HepG2 (cell line): ENCODE data around the gene SOX12. TPM values are rescaled to one million over a fixed set of nuclear protein-coding genes. Genes with fewer than 3 reads are reported as not detected.
A peak's percentile ranks its signal among the peaks of the same experiment; 100 is the strongest.

Experiments used
- ATAC-seq: fragments of 200-7000 bp; cut with Tn5 transposase; 3 replicates; pipeline ENCODE4 v1.9.1; 2020; ENCODE audit warnings: mild to moderate bottlenecking, moderate library complexity
- BruUV-seq: library from RNA; stranded (reverse); fragments of 400-500 nt; replicated peaks from 2 replicates; lab custom pipeline; 2021; lab: Mats Ljungman, UMichigan
- CTCF ChIA-PET: fragments of 300-600 bp; formaldehyde crosslinking; extraction: SDS; loops from one replicate; lab custom pipeline; 2021; ENCODE audit warnings: low total read pairs, inconsistent platforms, low intra/inter-chr PET ratio; lab: Yijun Ruan, JAX
- POLR2A ChIA-PET: fragments of 350-600 bp; sonication (Branson Sonifier 250); formaldehyde crosslinking; loops from one replicate; lab custom pipeline; 2020; ENCODE audit warnings: antibody characterized with exemption, inconsistent platforms; lab: Yijun Ruan, JAX
- DNase-seq: peaks from one replicate; pipeline ENCODE4 v3.0.0-alpha.2; 2015; ENCODE audit warnings: low spot score
- FAIRE-seq: peaks from 3 replicates; lab custom pipeline; 2011; peaks lifted over from hg19 to GRCh38; lab: Jason Lieb, UNC
- H2AFZ ChIP-seq: one replicate; pipeline ENCODE4 v1.6.1; 2011; ENCODE audit warnings: low read length, inconsistent platforms
- H3K27ac ChIP-seq: fragments of 300-600 bp; 3 replicates; pipeline ENCODE4 v1.8.0; 2011; ENCODE audit warnings: mixed run types, mild to moderate bottlenecking, mixed read lengths, low read length, inconsistent platforms; ENCODE audit not compliant: insufficient read depth; ENCODE audit errors: extremely low read length
- H3K27me3 ChIP-seq, 2 experiments: fragments of 200-600 bp in 1 of 2; 2 replicates in 1 of 2; 3 replicates in 1 of 2; pipeline versions ENCODE4 v1.6.0 to v1.8.0; 2011; ENCODE audit warnings: low read length in 2 of 2, mild to moderate bottlenecking in 2 of 2, moderate library complexity in 2 of 2, inconsistent platforms in 1 of 2; ENCODE audit not compliant: insufficient read depth in 2 of 2, control insufficient read depth in 1 of 2
- H3K36me3 ChIP-seq, 2 experiments: fragments of 200-600 bp in 1 of 2; replicated peaks in 1 of 2; 2 replicates in 1 of 2; 3 replicates in 1 of 2; pipeline versions ENCODE4 v1.5.1 to v1.8.0; 2011; ENCODE audit warnings: low read length in 2 of 2, inconsistent platforms in 1 of 2; ENCODE audit not compliant: insufficient read depth in 2 of 2, control insufficient read depth in 1 of 2
- H3K4me1 ChIP-seq: 2 replicates; pipeline ENCODE4 v1.5.1; 2012; ENCODE audit warnings: low read length, inconsistent platforms; ENCODE audit not compliant: insufficient read depth
- H3K4me2 ChIP-seq: 2 replicates; pipeline ENCODE4 v1.6.0; 2011; ENCODE audit warnings: low read depth, low read length, inconsistent platforms
- H3K4me3 ChIP-seq, 3 experiments: fragments of 200-600 bp in 1 of 3; sonication (generic), shearing (Covaris generic) in 1 of 3; replicated peaks in 1 of 3; 2 replicates each; pipeline ENCODE4 v1.5.1; 2011 to 2016; ENCODE audit warnings: low read length in 3 of 3, inconsistent platforms in 2 of 3, low read depth in 2 of 3, mild to moderate bottlenecking in 2 of 3, control low read depth in 1 of 3, mixed read lengths in 1 of 3; ENCODE audit not compliant: insufficient read depth in 1 of 3
- H3K79me2 ChIP-seq: one replicate; pipeline ENCODE4 v1.6.1; 2011; ENCODE audit warnings: low read length, inconsistent platforms; ENCODE audit not compliant: insufficient read depth
- H3K9ac ChIP-seq: 2 replicates; pipeline ENCODE4 v1.6.0; 2011; ENCODE audit warnings: mild to moderate bottlenecking, low read depth, low read length, inconsistent platforms; ENCODE audit not compliant: insufficient read depth
- H3K9me3 ChIP-seq: 2 replicates; pipeline ENCODE4 v1.5.1; 2012; ENCODE audit warnings: mild to moderate bottlenecking, low read length
- H4K20me1 ChIP-seq: 2 replicates; pipeline ENCODE4 v1.6.0; 2011; ENCODE audit warnings: inconsistent platforms, mild to moderate bottlenecking, low read length, moderate library complexity; ENCODE audit not compliant: insufficient read depth
- AGO2 ChIP-seq: fragments of 200-400 bp; formaldehyde crosslinking; optimal IDR thresholded peaks from 2 replicates; pipeline ENCODE3; 2017; ENCODE audit warnings: mild to moderate bottlenecking, low read depth, low read length, moderate library complexity
- EZH2 ChIP-seq: conservative IDR thresholded peaks from 2 replicates; pipeline ENCODE4 v1.6.1; 2012; ENCODE audit warnings: mild to moderate bottlenecking, low read depth, low read length, moderate library complexity
- GTF2F1 ChIP-seq: fragments of 150-350 bp; IDR thresholded peaks from 2 replicates; pipeline ENCODE4 v1.6.1; 2014; ENCODE audit warnings: low read length
- JUND ChIP-seq: sonication (generic); formaldehyde crosslinking; IDR thresholded peaks from 2 replicates; pipeline ENCODE4 v1.8.0; 2022; ENCODE audit warnings: mild to moderate bottlenecking, missing genetic modification reagents
- KLF15 ChIP-seq: sonication (generic); formaldehyde crosslinking; IDR thresholded peaks from 2 replicates; pipeline ENCODE4 v1.8.1; 2023; ENCODE audit warnings: borderline replicate concordance, mild to moderate bottlenecking, inconsistent platforms, missing genetic modification reagents, mixed read lengths
- NCOR1 ChIP-seq: fragments of 200-600 bp; sonication (generic); IDR thresholded peaks from 2 replicates; pipeline ENCODE4 v1.7.0; 2017; ENCODE audit warnings: antibody characterized with exemption, low read length, borderline replicate concordance
- NR2F1 ChIP-seq, 2 experiments: fragments of 450-650 bp in 1 of 2; formaldehyde crosslinking in 1 of 2; IDR thresholded peaks; 2 replicates each; pipeline versions ENCODE4 v1.5.0 to v1.6.1; 2016 to 2020; ENCODE audit warnings: mild to moderate bottlenecking in 1 of 2, missing compliant biosample characterization in 1 of 2, missing genetic modification reagents in 1 of 2, moderate library complexity in 1 of 2
- TAF1 ChIP-seq: sonication (generic); formaldehyde crosslinking; IDR thresholded peaks from 2 replicates; pipeline ENCODE4 v1.4.0; 2020; ENCODE audit warnings: missing genetic modification reagents
- U2AF1 ChIP-seq: fragments of 200-400 bp; formaldehyde crosslinking; optimal IDR thresholded peaks from 2 replicates; pipeline ENCODE3; 2017; ENCODE audit warnings: mild to moderate bottlenecking, low read depth, low read length
- ZNF224 ChIP-seq: sonication (generic); formaldehyde crosslinking; IDR thresholded peaks from 2 replicates; pipeline ENCODE4 v1.5.0; 2020; ENCODE audit warnings: mild to moderate bottlenecking, missing genetic modification reagents
- ZNF780A ChIP-seq: sonication (generic); formaldehyde crosslinking; IDR thresholded peaks from 2 replicates; pipeline ENCODE4 v1.8.0; 2022; ENCODE audit warnings: mild to moderate bottlenecking, missing genetic modification reagents, moderate library complexity
- WGBS: methylation state at CpG from one replicate; pipeline ENCODE4 v1.1.6; 2017; ENCODE audit warnings: low lambda C conversion rate; 5-methylcytosine and 5-hydroxymethylcytosine counted together
- in situ Hi-C: cut with HindIII; loops from 2 replicates; pipeline ENCODE4 v1.10.0; 2017; ENCODE audit warnings: low pct_unique_long_range_greater_than_20kb; ENCODE audit not compliant: extremely low pct_ligation_motif_present
- intact Hi-C: fragments of 100-400 bp; cut with micrococcal nuclease; formaldehyde crosslinking; loops from one replicate; pipeline ENCODE4 v1.10.0; 2022; ENCODE audit not compliant: unreplicated experiment
- polyA plus RNA-seq, 8 experiments: library from polyadenylated mRNA; depleted of rRNA in 3 of 8; stranded (reverse) in 7 of 8; unstranded in 1 of 8; fragments of >200 nt; fragmentation: Illumina TruSeq in 4 of 8; extraction: Trizol in 4 of 8; gene quantifications; 2 replicates each; pipeline versions ENCODE4 v1.2.1 to v1.2.3, GENCODE V29; 2011 to 2016; ENCODE audit warnings: low read depth in 4 of 8, missing spikeins in 1 of 8, mixed read lengths in 1 of 8; ENCODE audit not compliant: insufficient read depth in 1 of 8
- total RNA-seq, 5 experiments: library from RNA; depleted of rRNA; stranded (reverse); fragments of >200 nt; fragmentation: Illumina TruSeq; extraction: Trizol; gene quantifications; 2 replicates each; pipeline ENCODE4 v1.2.3, GENCODE V29; 2016; ENCODE audit warnings: low read depth in 1 of 5
- TF ChIP-seq, protein P1 (sequence below): sonication (generic); formaldehyde crosslinking; IDR thresholded peaks from 2 replicates; pipeline ENCODE4 v1.8.0; 2022; ENCODE audit warnings: missing genetic modification reagents, mild to moderate bottlenecking, moderate library complexity, borderline replicate concordance
- TF ChIP-seq, protein P2 (sequence below): sonication (generic); formaldehyde crosslinking; IDR thresholded peaks from 2 replicates; pipeline ENCODE4 v1.4.0; 2020; ENCODE audit warnings: missing genetic modification reagents, borderline replicate concordance

The SOX12 gene
- total and polyA plus RNA-seq, 2 of the 13 experiments (the other 11 are each of a cell fraction or from before 2014, with no cell fraction given): 10.0 to 18.7 TPM

GRCh38 chr20:327186-328026, 2.1 kb downstream of the SOX12 start:
- H2AFZ ChIP-seq: no peak overlapping the region
- no peaks in the 10 kb centered on the region for H3K9me3 ChIP-seq
- in situ Hi-C loops (no loop called here), intact Hi-C loops (no loop called here)
- ChIA-PET CTCF (interaction anchor here (0.8 kb wide), 1 partner anchor 60 kb away, joined by 3 read pairs; no protein-coding TSS in a partner anchor), POLR2A (interaction anchor here (4.7 to 8.3 kb wide), 3 partner anchors 19 to 27 kb away, joined by 90 to 107 read pairs (median 106); partner anchors contain the start of genes NRSN2 and ZCCHC3)
- peak overlapping the region; percentile 77 for H3K9ac ChIP-seq
- H3K4me2 ChIP-seq: peak overlapping the region; percentile 92
- TSS peak; percentile 45 for BruUV-seq
- H3K4me3 ChIP-seq: peak overlapping the region; percentile 62 to 96 (median 93)
- DNase-seq (peak; percentile 95), FAIRE-seq (no peak), ATAC-seq (peak; percentile 43)
- H4K20me1 ChIP-seq: peaks cover 37% of the 10 kb centered on the region
- H3K27ac ChIP-seq: peak overlapping the region; percentile 94
- H3K79me2 ChIP-seq: peaks cover 29% of the 10 kb centered on the region
- peaks cover 46% of the 10 kb centered on the region for H3K4me1 ChIP-seq
- H3K27me3 ChIP-seq: no peaks in the 10 kb centered on the region; a peak in 1 of 5 replicates
- peaks cover 4 to 9% of the 10 kb centered on the region in 2 experiments; a peak in 2 of 5 replicates for H3K36me3 ChIP-seq
- 13% methylated on average over 37 of the region's 47 CpGs for WGBS
- peak; percentile 11 for TF ChIP-seq U2AF1
- no peak for TF ChIP-seq GTF2F1
- no peak for TF ChIP-seq ZNF224 (CRISPR knock-in tag)
- peak; percentile 87; the same call in 1 of the 2 replicates for TF ChIP-seq KLF15 (CRISPR knock-in tag)
- no peak; the same call in 1 of the 2 replicates for TF ChIP-seq ZNF780A
- TF ChIP-seq JUND (CRISPR knock-in tag): peak; percentile 44; the same call in 1 of the 2 replicates
- TF ChIP-seq, protein P1, sequence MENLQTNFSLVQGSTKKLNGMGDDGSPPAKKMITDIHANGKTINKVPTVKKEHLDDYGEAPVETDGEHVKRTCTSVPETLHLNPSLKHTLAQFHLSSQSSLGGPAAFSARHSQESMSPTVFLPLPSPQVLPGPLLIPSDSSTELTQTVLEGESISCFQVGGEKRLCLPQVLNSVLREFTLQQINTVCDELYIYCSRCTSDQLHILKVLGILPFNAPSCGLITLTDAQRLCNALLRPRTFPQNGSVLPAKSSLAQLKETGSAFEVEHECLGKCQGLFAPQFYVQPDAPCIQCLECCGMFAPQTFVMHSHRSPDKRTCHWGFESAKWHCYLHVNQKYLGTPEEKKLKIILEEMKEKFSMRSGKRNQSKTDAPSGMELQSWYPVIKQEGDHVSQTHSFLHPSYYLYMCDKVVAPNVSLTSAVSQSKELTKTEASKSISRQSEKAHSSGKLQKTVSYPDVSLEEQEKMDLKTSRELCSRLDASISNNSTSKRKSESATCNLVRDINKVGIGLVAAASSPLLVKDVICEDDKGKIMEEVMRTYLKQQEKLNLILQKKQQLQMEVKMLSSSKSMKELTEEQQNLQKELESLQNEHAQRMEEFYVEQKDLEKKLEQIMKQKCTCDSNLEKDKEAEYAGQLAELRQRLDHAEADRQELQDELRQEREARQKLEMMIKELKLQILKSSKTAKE (CRISPR knock-in tag): no peak; the same call in 1 of the 2 replicates
- no peak for TF ChIP-seq EZH2
- TF ChIP-seq, protein P2, sequence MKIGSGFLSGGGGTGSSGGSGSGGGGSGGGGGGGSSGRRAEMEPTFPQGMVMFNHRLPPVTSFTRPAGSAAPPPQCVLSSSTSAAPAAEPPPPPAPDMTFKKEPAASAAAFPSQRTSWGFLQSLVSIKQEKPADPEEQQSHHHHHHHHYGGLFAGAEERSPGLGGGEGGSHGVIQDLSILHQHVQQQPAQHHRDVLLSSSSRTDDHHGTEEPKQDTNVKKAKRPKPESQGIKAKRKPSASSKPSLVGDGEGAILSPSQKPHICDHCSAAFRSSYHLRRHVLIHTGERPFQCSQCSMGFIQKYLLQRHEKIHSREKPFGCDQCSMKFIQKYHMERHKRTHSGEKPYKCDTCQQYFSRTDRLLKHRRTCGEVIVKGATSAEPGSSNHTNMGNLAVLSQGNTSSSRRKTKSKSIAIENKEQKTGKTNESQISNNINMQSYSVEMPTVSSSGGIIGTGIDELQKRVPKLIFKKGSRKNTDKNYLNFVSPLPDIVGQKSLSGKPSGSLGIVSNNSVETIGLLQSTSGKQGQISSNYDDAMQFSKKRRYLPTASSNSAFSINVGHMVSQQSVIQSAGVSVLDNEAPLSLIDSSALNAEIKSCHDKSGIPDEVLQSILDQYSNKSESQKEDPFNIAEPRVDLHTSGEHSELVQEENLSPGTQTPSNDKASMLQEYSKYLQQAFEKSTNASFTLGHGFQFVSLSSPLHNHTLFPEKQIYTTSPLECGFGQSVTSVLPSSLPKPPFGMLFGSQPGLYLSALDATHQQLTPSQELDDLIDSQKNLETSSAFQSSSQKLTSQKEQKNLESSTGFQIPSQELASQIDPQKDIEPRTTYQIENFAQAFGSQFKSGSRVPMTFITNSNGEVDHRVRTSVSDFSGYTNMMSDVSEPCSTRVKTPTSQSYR (CRISPR knock-in tag): peak; percentile 84
- TF ChIP-seq NCOR1: peak; percentile 79; the same call in 1 of the 2 replicates
- peak; percentile 95 for TF ChIP-seq AGO2
- 0 out of 4 replicates have a peak, but pooled peaks have one; percentile 8 to 20 for TF ChIP-seq NR2F1 (CRISPR knock-in tag; IDR thresholded peaks at IDR 0.05)
- TF ChIP-seq TAF1 (CRISPR knock-in tag): no peak; the same call in 1 of the 2 replicates
